Stimulated activated CD4-positive, alpha-beta T cell treated with anti-CD3 and anti-CD28 coated beads, Interleukin-4, amount 100 ng/mL, for 4 hours (primary cell): ENCODE measurements around the gene C2orf42.
"Not testable (repeated sequence)": the region's sequence is repeated elsewhere in the genome, so short reads cannot be mapped to it uniquely, and the experiment has no call there.

Experiments used
- DNase-seq, 2 experiments: peaks; one replicate each; pipeline ENCODE4 v3.0.0-alpha.2; 2020

Gene C2orf42

DNA sequence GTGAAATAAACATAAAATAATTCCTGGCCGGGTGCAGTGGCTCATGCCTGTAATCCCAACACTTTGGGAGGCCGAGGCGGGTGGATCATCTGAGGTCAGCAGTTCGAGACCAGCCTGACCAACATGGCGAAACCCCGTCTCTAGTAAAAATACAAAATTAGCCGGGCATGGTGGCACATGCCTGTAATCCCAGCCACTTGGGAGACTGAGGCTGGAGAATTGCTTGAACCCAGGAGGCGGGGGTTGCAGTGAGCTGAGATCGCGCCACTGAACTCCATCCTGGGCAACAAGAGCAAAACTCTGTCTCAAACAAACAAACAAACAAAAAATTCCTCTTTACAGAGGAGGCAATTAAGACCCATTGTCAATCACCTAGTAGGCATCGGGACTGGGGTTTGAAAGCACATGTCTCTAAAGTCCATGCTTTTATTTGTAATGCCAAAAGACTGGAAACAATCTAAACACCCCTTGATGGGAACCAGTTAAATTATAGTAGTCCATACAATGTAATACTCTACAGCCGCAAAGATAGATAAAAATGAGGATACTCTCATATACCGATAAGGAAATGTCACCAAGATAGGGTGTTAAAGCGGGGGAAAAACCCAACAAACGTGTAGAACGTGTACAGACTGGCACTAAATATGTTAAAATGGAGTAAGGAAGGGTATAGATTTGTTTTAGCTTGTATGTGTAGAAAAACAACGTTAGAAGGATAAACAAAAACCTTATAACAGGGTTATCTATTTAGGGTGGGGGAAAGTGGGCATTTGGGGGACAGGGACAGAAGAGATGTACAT, 59.3 kb downstream of the C2orf42 start:
- DNase-seq: not testable (repeated sequence)

DNA sequence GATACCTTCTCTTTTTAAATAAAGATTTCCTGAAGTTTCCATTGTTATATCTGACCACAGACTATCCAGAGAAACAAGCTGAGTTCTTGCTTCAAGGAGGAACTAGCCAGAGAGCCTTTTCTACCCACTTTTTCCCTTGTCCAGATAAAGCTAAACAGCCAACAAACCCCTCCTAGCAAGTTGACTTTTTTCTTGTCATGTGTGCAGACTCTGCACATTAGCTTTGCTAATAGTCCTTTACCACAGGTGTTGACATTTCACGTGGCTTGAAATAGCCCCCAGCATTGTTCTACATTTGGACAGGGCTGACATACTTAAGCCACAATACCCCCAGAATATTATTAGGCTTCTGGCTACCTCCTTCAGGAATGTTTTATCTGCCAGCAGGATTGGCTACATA, 62.8 kb downstream of the C2orf42 start:
- DNase-seq: no peak

DNA sequence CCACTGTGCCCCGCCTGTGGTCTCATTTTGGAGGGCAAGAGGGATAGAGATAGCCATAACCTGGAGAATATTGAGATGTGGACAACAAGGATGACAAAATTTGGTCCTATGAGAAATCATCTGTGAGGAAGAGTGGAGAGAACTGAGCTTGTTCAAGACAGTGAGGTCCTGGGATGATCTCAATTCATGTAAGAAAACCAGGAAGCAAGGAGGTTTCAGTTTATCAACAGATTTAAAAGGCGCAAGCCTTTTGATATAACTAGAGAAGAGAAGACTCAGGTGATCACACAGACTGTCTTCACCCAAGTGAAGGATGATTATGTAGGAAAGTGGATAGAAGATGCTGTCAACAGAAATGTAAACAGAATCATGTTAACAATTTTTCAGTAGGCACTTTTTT, 64.4 kb downstream of the C2orf42 start:
- no peak for DNase-seq

DNA sequence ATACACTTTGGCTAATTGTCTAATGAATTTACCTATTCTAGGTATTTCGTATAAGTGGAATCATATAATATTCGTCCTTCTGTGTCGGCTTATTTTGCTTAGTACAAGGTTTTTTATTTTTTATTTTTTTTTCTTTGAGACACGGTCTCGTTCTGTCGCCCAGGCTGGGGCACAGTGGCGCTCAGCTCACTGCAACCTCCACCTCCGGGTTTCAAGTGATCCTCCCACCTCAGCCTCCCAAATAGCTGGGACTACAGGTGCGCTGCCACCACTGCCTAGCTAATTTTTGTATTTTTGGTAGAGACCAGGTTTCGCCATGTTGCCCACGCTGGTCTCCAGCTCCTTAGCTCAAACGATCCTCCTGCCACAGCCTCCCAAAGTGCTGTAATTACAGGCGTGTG, 65.3 kb downstream of the C2orf42 start:
- no peak for DNase-seq

DNA sequence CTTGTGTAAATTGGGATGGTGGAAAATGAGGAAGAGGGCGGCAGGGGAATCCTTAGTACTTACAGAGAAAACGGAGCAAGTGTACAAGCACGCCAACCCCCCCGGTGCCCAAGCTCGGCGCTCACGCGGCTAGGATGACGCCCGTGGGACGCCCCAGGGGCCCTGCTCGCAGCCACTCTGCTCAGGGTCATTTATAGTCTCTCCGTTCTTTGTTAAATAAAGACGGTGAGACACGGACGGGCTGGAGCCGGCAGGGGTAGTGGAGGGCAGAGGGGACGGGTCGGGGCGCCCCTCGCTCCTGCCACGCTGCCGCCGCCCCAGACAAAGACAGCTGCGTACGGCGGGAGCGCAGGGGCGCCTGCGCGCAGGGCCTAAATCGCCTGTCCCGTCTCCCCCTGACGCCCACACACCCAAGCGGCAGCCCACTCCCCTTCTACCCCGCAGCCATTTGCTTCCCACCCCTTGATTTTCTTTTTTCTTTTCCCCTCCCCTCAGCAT, 65.8 kb downstream of the C2orf42 start:
- peak; percentile 55 to 61 for DNase-seq

DNA sequence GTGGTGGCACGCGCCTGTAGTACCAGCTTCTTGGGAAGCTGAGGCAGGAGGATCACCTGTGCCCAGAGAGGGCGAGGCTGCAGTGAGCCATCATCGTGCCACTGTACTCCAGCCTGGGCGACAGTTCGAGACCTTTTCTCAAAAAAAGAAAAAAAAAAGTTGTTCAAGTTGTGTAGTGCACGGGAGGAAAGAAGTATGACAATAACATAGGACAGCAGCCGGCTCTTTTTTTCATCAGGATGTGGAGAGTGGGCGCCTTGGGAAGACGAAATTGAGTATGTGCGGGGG, 67.0 kb downstream of the C2orf42 start:
- DNase-seq: no peak

DNA sequence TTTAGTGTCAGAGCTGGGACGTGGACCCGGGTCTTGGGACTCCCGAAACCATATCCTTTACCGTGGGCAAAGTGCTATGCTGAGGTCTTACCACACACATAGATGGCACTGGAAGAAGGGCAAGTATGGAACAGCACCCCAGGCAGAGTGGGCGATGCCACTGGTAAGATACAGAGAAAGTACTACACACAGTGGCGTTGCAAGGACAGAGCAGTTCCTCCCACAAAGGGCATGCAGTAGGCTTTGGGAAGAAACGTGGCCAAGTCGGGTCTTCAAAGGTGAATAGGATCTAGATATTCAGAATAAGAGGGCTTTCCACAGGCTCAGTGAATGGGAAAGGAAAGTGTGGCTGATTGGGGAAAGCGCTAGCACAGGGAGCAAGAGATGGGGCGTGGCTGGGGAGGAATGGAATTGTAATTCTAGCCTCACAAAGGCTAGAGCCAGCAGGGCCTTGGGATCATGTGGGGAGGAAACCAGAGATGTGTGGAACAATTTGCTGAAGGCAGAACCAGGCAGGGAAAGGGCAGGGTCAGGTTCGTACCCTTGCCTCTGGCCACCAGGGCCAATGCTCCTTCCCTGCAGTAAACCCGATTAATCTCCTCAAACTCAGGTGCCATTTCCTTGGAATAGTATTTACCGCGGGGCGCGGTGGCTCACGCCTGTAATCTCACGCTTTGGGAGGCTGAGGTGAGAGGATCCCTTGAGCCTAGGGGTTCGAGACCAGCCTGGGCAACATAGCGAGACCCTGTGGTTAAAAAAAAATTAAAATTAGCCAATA, 67.6 kb downstream of the C2orf42 start:
- no peak for DNase-seq

DNA sequence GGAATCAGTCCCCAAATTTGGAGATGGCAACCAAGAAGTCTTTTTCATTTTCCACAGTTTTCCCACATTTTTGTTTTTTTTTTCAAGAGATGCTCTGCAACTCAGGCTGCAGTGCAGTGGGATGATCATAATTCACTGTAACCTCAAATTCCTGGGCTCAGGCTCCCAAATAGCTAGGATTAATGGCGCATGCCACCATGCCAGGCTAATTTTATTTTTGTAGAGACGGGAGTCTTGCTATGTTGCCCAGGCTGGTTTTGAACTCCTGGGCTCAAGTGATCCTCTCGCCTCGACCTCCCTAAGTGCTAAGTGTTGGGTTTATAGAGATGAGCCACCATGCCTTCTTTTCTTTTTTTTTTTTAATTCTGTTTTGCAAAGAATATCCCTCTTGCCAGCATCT, 68.3 kb downstream of the C2orf42 start:
- DNase-seq: no peak

DNA sequence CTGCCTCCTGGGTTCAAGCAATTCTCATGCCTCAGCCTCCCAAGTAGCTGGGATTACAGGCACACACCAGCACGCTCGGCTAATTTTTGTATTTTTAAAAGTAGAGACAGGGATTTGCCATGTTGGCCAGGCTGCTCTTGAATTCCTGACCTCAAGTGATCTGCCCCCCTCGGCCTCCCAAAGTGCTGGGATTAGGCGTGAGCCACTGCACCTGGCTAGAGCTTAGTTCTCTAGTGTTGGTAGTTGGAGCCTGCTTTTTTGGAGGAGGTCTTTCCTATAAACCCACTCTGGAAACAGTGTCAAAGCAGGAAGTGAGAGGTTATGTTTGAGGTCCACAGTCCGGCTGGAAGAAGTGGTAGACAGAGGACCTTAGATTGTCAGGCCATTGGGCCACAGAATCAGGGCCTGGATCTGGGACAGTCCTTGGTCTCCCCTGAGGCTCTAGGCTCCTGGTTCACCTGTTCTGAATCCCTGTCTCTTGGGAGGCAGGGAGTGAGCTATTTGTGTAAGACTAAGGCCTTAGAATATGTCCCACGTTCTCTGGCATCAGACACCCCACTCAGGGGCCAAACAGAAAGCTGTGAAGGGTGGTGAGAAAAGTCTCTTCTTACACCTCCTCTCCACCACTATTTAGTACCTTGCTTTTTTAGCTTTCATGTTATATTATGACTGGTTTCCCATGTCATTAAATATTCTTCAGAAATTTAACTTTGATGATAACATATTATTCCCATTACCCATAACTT, 69.0 kb downstream of the C2orf42 start:
- no peak for DNase-seq

DNA sequence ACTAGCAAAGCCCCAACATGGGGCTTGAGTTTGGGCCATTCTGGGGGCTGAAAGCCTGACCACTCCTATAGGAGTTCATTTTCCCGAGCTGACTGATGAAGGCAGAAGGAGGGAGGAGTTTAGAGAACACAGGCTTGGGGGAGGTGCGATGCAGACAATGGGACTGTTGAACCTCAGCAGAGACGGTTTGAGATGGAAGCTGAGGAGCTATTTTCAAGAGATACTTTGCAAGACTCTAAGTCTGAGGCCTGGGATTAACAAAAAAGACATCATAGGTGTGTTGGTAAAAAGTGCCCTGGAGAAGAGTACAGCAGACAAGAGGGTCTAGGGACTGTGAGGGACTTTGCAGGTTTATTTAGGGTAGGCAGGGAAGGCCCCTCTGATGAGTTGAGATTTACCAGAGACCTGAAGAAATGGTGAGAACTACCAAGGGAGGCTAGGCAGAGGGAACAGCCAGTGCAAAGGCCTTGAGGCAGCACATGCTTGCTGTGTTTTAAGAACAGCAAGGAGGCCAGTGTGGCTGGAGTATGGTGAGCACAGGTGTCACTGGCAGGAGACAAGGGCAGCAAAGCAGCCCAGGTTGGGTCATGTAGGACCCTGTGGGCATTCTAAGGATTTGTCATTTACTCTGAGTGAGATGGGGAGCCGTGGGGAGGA, 71.9 kb downstream of the C2orf42 start:
- no peak for DNase-seq

DNA sequence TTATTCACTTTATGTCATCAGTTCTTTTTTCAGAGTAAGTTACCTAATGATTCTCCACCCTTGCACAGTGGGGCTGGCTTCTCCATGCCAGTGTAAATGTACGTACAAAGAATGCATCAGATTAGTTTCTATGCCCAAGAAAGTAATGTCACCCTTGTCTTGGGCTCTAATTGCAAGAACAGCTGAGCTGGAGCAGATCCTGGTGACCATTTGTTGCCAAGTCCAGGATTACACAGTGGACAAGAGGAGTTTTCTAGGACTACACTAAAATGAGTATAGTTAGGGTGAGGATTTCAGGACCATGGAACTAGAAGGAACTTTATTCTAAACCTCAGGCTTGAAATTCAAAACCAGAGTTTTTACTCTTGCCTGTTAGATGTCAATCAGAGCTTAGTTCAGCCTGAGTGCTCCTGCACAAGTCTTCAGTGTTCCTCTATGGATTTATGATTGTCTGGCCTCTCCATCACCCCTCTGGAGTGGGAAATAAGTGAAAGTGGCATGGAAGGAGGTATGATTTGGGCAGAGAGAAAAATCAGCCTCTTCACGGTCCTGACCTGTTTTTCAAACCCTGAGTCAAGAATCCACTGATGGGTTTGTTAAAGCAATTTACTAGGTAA, 73.8 kb downstream of the C2orf42 start:
- DNase-seq: no peak

DNA sequence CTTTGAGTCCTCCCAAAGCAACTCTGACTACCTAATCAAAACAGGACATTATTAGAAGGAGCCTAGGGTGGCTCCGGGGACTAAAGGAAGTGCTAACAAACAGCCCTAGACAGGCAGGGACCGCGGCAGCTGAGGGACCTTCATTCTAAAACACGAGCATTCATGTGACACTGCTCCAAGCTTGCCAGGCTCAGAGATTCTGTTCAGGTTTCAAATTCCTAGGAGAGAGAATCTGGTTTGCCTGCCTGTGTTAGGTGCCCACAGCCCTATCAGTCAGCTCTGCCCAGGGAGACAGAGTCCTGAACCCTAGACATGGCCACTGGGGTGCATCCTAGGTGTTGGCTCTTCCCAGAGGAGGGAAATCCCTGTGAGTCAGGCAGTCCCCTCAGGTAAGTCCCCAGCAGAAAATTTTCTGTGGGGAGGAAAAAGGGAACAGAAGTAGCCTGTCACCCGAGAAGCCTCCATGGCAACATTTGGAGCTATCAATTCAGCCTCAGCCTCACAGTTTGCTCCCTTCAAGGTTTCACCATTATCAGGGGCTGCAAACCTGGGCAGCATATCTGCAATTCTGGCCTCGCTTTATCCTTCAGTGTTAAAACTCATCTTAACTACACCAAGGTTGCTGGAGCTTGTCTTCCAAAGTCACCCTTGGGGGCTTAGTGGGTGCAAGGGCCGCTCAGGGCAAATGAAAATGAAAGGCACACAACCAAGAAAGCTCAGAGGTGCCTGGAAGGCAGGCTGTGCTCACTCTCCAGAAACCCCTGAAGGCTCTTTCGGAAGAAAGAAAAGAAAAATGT, 75.0 kb downstream of the C2orf42 start:
- DNase-seq: no peak

DNA sequence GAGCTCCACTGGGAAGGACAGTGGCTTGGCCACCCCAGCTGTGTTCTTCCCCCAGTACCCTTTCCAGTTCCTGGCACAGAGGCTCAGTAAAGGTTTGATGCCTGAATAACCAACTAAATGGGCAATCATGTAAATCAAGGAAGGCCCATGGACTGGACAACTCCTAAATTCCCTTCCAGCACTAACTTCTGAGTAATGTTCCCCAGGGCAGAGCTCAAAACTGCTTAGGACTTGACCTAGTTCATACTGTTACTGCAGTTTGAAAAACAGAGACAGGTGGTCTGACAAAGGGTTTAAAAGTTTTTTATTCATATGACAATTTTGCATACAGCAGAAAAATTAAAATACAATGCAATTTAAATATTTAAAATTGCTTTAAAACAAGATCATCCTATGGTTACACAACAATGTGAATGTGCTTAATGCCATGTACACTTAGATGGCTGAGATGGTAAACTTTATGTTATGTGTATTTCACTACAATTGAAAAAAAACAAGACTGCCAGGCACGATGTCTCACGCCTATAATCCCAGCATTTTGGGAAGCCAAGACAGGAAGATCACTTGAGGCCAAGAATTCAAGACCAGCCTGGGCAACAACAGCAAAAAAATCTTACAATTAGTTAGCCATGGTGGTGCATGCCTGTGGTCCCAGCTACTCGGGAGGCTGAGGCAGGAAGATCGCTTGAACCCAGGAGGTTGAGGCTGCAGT, 77.3 kb downstream of the C2orf42 start:
- no peak for DNase-seq

DNA sequence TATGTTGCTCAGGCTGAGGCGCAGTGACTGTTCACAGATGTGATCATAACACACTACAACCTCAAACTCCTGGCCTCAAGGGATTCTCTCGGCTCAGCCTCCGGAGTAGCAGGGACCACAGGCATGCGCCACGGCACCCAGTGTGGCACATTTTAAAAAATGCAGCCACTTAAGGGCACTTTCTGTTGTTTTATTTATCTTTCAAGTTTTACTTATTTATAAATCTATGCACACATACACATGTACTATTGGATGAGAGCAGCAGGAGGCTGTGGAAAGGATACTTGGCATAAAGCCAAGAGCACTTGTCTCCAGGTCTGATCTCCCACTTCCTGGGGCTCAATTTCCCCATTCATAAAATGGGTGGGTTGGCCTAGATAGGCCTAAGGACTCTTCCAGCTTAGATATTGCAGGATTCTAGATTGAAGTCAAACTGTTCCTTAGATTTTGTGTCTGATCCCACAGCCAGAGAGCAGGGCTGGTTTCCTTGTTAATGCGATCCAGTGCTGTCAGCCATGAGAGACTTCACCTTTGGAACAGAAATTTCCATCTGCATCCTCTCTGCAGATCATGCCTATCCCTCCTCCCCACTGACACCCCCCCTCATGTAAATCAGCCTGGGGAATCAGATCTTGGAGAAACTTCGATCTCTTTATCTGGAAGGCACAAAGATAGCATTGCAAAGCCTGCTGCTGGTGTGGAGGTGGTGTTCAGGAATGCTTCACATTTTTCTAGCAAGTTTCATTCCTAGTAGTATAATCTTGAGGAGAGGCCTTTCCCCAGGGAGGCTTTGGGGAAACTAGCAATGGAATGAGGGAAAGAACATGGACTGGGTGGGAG, 78.8 kb downstream of the C2orf42 start:
- no peak for DNase-seq

DNA sequence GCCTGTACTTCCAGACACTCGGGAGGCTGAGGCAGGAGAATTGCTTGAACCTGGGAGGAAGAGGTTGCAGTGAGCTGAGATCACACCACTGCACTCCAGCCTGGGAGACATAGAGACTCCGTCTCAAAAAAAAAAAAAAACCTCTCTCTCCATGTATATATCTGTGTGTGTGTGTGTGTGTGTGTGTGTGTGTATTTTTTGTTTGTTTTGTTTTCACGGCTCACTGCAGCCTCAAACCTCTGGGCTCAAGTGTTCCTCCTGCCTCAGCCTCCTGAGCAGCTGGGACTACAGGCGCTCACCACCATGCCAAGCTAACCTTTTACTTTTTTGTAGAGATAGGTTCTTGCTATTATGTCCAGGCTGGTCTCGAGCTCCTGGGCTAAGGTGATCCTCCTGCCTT, 80.4 kb downstream of the C2orf42 start:
- not testable (repeated sequence) for DNase-seq

DNA sequence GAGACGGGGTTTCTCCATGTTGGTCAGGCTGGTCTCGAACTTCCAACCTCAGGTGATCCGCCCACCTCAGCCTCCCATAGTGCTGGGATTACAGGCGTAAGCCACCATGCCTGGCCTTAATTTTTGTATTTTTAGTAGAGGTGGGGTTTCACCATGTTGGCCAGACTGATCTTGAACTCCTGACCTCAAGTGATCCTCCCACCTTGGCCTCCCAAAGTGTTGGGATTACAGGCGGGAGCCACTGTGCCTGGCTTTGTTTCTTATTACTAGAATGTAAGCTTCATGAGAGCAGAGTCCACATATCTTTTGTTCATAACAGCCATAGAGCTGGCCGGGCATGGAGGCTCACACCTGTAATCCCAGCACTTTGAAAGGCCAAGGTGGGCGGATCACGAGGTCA, 84.7 kb downstream of the C2orf42 start:
- not testable (repeated sequence) for DNase-seq

DNA sequence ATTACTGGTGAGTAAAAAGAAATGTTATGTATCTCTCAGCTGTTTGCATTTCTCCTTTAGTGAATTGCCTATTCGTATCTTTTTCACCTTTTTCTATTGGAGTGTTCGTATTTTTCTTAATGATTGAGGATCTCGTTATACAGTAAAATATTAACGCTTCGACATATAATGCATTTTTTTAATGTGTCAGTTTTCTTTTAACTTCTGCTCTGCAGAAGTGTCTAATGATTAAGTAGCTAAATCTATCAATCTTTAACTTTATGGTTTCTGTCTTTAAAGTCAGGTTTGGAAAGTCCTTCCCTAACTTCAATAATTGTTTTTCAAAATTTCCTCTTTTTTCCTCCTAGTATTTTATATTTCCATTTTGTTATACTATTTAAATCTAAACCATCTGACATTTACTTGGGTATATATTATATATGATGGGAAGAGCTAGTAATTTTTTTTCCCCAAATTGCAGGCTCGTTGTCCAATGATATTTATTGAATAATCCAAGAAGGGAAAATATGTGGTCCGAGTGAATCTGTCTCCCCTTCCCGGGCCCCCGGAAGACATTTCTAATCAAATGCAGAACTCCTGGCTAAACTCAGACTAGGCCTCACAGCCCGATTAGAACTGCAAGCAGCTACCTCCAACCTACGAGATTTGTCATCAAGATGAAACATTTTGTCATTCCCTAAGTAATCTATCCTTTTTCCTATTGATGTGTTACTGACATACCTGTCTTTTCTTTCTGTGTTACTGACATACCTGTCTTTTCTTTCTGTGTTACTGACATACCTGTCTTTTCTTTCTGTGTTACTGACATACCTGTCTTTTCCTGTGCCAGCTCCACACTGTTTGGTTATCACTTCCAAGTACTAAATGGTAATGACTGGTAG, 86.3 kb downstream of the C2orf42 start:
- DNase-seq: peak in 1 of 2 experiments; percentile 34

DNA sequence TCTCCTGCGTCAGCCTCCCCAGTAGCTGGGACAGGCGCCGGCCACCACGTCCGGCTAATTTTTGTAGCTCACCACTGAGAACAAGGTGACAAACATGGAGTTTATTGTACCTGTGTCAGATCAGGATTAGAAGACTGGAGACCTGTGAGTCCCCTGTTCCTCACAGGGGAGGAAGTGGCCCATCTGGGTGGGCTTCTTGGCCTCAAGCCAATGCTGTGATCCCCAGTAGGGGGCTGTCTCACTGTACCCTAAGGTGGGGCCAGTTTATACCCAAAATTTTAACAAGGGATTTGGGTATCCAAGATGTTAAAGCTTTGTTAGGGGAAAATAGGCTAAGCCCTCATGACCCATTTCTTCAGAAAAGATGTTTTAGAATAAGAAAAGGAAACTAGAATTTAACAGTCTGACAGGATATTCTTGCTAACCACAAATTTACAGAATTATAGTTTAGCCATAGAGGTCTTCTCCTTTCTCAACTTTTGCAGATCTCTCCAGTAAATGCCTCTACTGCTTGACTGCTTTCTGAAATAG, 87.2 kb downstream of the C2orf42 start:
- no peak for DNase-seq
